ENCODE data around the gene SOX5.
"Not testable (repeated sequence)": the region's sequence is repeated elsewhere in the genome, so short reads cannot be mapped to it uniquely, and the experiment has no call there.

SOX5 gene

GRCh38 chr12:23906329-23906728 lies 43.1 kb downstream of the SOX5 start:
- DNase-seq = peak; percentile 13

- no peak for DNase-seq
Observed at GRCh38 chr12:23899434-23899833, 50.0 kb downstream of the SOX5 start.

GRCh38 chr12:23898121-23898520 lies 51.3 kb downstream of the SOX5 start:
- no peak for DNase-seq

GRCh38 chr12:23895792-23896218 lies 53.7 kb downstream of the SOX5 start:
- DNase-seq = peak; percentile 55

GRCh38 chr12:23893611-23894010 lies 55.9 kb downstream of the SOX5 start:
- no peak for DNase-seq

- DNase-seq = no peak
Observed at GRCh38 chr12:23891115-23891514, 58.4 kb downstream of the SOX5 start.

GRCh38 chr12:23889069-23889440 lies 60.4 kb downstream of the SOX5 start:
- DNase-seq = no peak

- DNase-seq = no peak
Observed at GRCh38 chr12:23888396-23889068, 60.9 kb downstream of the SOX5 start.

GRCh38 chr12:23887055-23887835 lies 62.2 kb downstream of the SOX5 start:
- DNase-seq = no peak

GRCh38 chr12:23885394-23885793 lies 64.1 kb downstream of the SOX5 start:
- no peak for DNase-seq

GRCh38 chr12:23884909-23885308 lies 64.6 kb downstream of the SOX5 start:
- no peak for DNase-seq

- DNase-seq = no peak
Observed at GRCh38 chr12:23880988-23881387, 68.5 kb downstream of the SOX5 start.

- DNase-seq = not testable (repeated sequence)
Observed at GRCh38 chr12:23876618-23877017, 72.9 kb downstream of the SOX5 start.

- no peak for DNase-seq
Observed at GRCh38 chr12:23867794-23868193, 81.7 kb downstream of the SOX5 start.

GRCh38 chr12:23862701-23863100 lies 86.8 kb downstream of the SOX5 start:
- no peak for DNase-seq

GRCh38 chr12:23860019-23860418 lies 89.5 kb downstream of the SOX5 start:
- DNase-seq = no peak

- no peak for DNase-seq
Observed at GRCh38 chr12:23857178-23857577, 92.3 kb downstream of the SOX5 start.

GRCh38 chr12:23855813-23856212 lies 93.7 kb downstream of the SOX5 start:
- no peak for DNase-seq

- DNase-seq = no peak
Observed at GRCh38 chr12:23854598-23854997, 94.9 kb downstream of the SOX5 start.

- no peak for DNase-seq
Observed at GRCh38 chr12:23853640-23854039, 95.8 kb downstream of the SOX5 start.

GRCh38 chr12:23851602-23852001 lies 97.9 kb downstream of the SOX5 start:
- DNase-seq = no peak

- DNase-seq = no peak
Observed at GRCh38 chr12:23847857-23848256, 101.6 kb downstream of the SOX5 start.

GRCh38 chr12:23843958-23844357 lies 105.5 kb downstream of the SOX5 start:
- no peak for DNase-seq

- no peak for DNase-seq
Observed at GRCh38 chr12:23834076-23834475, 115.4 kb downstream of the SOX5 start.

- DNase-seq = no peak
Observed at GRCh38 chr12:23831739-23832138, 117.7 kb downstream of the SOX5 start.
